Hepatocyte (in vitro differentiated cells): Measurements from ENCODE around the gene PRDM16.

Source experiments
- CTCF ChIP-seq: fragments of 200-600 bp; sonication (generic); IDR thresholded peaks from 2 replicates; pipeline ENCODE4 v1.5.1; 2016; ENCODE audit warnings: antibody characterized with exemption, mild to moderate bottlenecking; ENCODE audit not compliant: poor library complexity
- EZH2 ChIP-seq: fragments of 200-600 bp; sonication (generic); IDR thresholded peaks from 2 replicates; pipeline ENCODE4 v1.6.1; 2016; ENCODE audit warnings: antibody characterized with exemption, mild to moderate bottlenecking, borderline replicate concordance
- EZH2phosphoT487 ChIP-seq: fragments of 200-600 bp; sonication (generic); IDR thresholded peaks from one replicate; pipeline ENCODE4 v1.6.1; 2018; ENCODE audit warnings: antibody characterized with exemption, mild to moderate bottlenecking, low read depth, moderate library complexity; ENCODE audit not compliant: unreplicated experiment, severe bottlenecking

- TF ChIP-seq CTCF (no peak), EZH2phosphoT487 (no peak), EZH2 (no peak)
Measured at GRCh38 chr1:3290438-3290837, 221.4 kb downstream of the PRDM16 start.
